Thoracic aorta (tissue), 2 donors: ENCODE measurements around the gene ESRRB. TPM values are rescaled to one million over a fixed set of nuclear protein-coding genes. Genes with fewer than 3 reads are reported as not detected.

Source experiments
- ATAC-seq: fragments of 150-250 bp; one replicate; pipeline ENCODE4 v1.8.0; 2017; ENCODE audit warnings: low read depth; ENCODE audit not compliant: insufficient number of reproducible peaks, low FRiP score
- DNase-seq: peaks from one replicate; pipeline ENCODE4 v3.0.0-alpha.2; 2020; ENCODE audit warnings: low spot score
- H3K27ac ChIP-seq, 2 donors: fragments of 200-600 bp; sonication (generic); 1 replicate in 1 of 2; 2 replicates in 1 of 2; pipeline ENCODE4 v1.5.1; 2016; ENCODE audit warnings: mild to moderate bottlenecking in 2 of 2, moderate library complexity in 2 of 2
- H3K27me3 ChIP-seq: fragments of 200-600 bp; sonication (generic); replicated peaks from 2 replicates; pipeline ENCODE4 v1.6.0; 2016; ENCODE audit warnings: mild to moderate bottlenecking; ENCODE audit not compliant: insufficient read depth
- H3K36me3 ChIP-seq: fragments of 200-600 bp; sonication (generic); one replicate; pipeline ENCODE4 v1.5.1; 2016
- H3K4me1 ChIP-seq, 2 donors: fragments of 200-600 bp; sonication (generic); 1 replicate in 1 of 2; 2 replicates in 1 of 2; pipeline versions ENCODE4 v1.5.1 to v1.6.0; 2016; ENCODE audit warnings: low read depth in 2 of 2, mild to moderate bottlenecking in 1 of 2; ENCODE audit not compliant: control insufficient read depth in 1 of 2
- H3K4me3 ChIP-seq: fragments of 200-600 bp; sonication (generic); 2 replicates; pipeline ENCODE4 v1.5.1; 2016; ENCODE audit warnings: mild to moderate bottlenecking
- H3K9me3 ChIP-seq: fragments of 200-600 bp; sonication (generic); 2 replicates; pipeline ENCODE4 v1.5.1; 2016
- CTCF ChIP-seq: fragments of 200-600 bp; sonication (generic); IDR thresholded peaks from one replicate; pipeline ENCODE4 v1.5.1; 2019; ENCODE audit warnings: antibody characterized with exemption
- total RNA-seq, 2 donors: library from RNA; depleted of rRNA; stranded (reverse); fragments of >200 nt; gene quantifications; one replicate each; pipeline versions ENCODE4 v1.1.0 to v1.2.3, GENCODE V29; 2016

The ESRRB gene
- total RNA-seq, 2 donors from 2014 or later: 4.6 TPM; not detected in 1

GRCh38 chr14:76498976-76499375 is 123.0 kb downstream of the ESRRB start:
- Histone ChIP-seq H3K27me3 (no peaks in the 10 kb centered on the region), H3K4me3 (no peak overlapping the region), H3K9me3 (no peaks in the 10 kb centered on the region), H3K4me1 (no peaks in the 10 kb centered on the region), H3K27ac (no peak overlapping the region), H3K36me3 (no peaks in the 10 kb centered on the region)
- ATAC-seq: no peak
- no peak for DNase-seq
- no peak for TF ChIP-seq CTCF

GRCh38 chr14:76499399-76499798 is 123.5 kb downstream of the ESRRB start:
- ATAC-seq (no peak), DNase-seq (no peak)
- Histone ChIP-seq H3K4me1 (no peaks in the 10 kb centered on the region), H3K27me3 (no peaks in the 10 kb centered on the region), H3K27ac (no peak overlapping the region), H3K36me3 (no peaks in the 10 kb centered on the region), H3K4me3 (no peak overlapping the region), H3K9me3 (no peaks in the 10 kb centered on the region)
- TF ChIP-seq CTCF: no peak

GRCh38 chr14:76500011-76500410 is 124.1 kb downstream of the ESRRB start:
- Histone ChIP-seq H3K36me3 (no peaks in the 10 kb centered on the region), H3K9me3 (no peaks in the 10 kb centered on the region), H3K27ac (no peak overlapping the region), H3K4me3 (no peak overlapping the region), H3K27me3 (no peaks in the 10 kb centered on the region), H3K4me1 (no peaks in the 10 kb centered on the region)
- TF ChIP-seq CTCF: no peak
- no peak for ATAC-seq
- no peak for DNase-seq

- H3K4me3 ChIP-seq: no peak overlapping the region
- no peak overlapping the region for H3K27ac ChIP-seq
- no peaks in the 10 kb centered on the region for H3K27me3 ChIP-seq
- DNase-seq (no peak), ATAC-seq (no peak)
- TF ChIP-seq CTCF: no peak
- H3K4me1 ChIP-seq: no peaks in the 10 kb centered on the region
- H3K9me3 ChIP-seq: no peaks in the 10 kb centered on the region
- H3K36me3 ChIP-seq: no peaks in the 10 kb centered on the region
Observed at GRCh38 chr14:76500480-76500879, 124.5 kb downstream of the ESRRB start.

- no peak for DNase-seq
- no peaks in the 10 kb centered on the region for H3K36me3 ChIP-seq
Observed at GRCh38 chr14:76501156-76501720, 125.3 kb downstream of the ESRRB start.

More at GRCh38 chr14:76501156-76501720, 125.3 kb downstream of the ESRRB start:
- Histone ChIP-seq H3K4me1 (no peaks in the 10 kb centered on the region), H3K4me3 (no peak overlapping the region), H3K27me3 (no peaks in the 10 kb centered on the region), H3K27ac (no peak overlapping the region), H3K9me3 (no peaks in the 10 kb centered on the region)
- no peak for TF ChIP-seq CTCF
- ATAC-seq: no peak
